GM19397 (cell line): ENCODE measurements around the gene PEAK1.
A peak's percentile ranks its signal among the peaks of the same experiment; 100 is the strongest.
"Not testable (repeated sequence)": the region's sequence is repeated elsewhere in the genome, so short reads cannot be mapped to it uniquely, and the experiment has no call there.

Experiments used
- ATAC-seq: cut with Tn5 transposase; IDR thresholded peaks from one replicate; pipeline ENCODE4 v1.9.1; 2021; ENCODE audit warnings: mild to moderate bottlenecking, moderate library complexity; ENCODE audit not compliant: unreplicated experiment

Gene PEAK1

GRCh38 chr15:77183066-77183465 lies 236.8 kb downstream of the PEAK1 start:
- ATAC-seq, result no peak

DNA sequence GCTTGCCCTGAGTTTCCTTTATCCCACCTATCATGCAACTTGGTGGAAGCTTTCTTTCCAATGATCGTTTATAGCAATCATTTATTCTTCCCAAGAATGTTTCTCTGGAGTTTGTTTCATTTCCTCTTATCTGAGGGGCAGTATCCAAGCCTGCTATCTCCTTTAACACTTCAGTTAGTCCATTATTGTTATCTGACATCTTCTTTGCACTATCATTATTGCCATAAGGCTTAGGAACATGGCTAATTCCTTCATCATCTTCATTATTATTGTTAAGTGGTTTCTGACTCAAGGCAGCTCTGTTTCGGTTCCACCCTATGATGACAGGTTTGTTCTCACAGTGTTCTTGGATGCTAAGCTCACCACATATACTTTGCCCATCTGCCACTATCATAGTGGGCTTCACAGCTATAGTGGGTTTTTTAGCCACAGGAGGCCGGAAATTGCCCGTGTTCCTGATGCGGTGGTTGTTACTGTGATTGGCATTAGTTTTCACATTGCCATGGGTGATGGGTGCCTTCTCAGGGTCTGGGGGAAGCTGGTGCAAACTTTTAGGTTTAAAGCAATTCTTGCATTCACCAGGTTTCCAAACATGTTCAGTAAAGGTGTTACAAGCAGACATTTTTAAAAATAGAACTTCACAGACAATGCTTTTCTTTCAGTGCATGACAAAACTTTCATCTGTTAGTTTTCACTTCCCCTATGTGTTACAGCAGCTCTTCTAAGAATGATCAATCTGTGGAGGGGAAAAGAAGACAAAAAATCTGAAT lies 238.4 kb downstream of the PEAK1 start:
- peak; percentile 46 for ATAC-seq

GRCh38 chr15:77180757-77181156 lies 239.1 kb downstream of the PEAK1 start:
- no peak for ATAC-seq

- ATAC-seq, result no peak
Measured at GRCh38 chr15:77180270-77180669, 239.6 kb downstream of the PEAK1 start.

GRCh38 chr15:77179541-77179998 lies 240.3 kb downstream of the PEAK1 start:
- ATAC-seq, result peak; percentile 37

- no peak for ATAC-seq
Measured at GRCh38 chr15:77178411-77178810, 241.5 kb downstream of the PEAK1 start.

DNA sequence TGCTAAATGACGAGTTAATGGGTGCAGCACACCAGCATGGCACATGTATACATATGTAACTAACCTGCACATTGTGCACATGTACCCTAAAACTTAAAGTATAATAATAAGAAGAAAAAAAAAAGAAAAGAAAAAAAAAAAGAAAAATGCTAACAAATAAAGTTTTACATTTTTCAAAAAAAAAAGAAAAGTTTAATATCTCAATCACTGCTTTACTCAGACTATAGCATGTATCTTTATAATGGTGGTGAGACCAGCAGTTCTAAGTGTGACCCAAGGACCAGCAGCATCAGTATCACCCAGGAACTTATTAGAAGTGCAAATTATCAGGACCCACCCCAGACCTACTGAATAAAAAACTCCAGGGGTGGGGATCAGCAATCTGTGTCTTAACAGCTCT lies 243.8 kb downstream of the PEAK1 start:
- not testable (repeated sequence) for ATAC-seq

- no peak for ATAC-seq
Measured at GRCh38 chr15:77173487-77173886, 246.4 kb downstream of the PEAK1 start.

DNA sequence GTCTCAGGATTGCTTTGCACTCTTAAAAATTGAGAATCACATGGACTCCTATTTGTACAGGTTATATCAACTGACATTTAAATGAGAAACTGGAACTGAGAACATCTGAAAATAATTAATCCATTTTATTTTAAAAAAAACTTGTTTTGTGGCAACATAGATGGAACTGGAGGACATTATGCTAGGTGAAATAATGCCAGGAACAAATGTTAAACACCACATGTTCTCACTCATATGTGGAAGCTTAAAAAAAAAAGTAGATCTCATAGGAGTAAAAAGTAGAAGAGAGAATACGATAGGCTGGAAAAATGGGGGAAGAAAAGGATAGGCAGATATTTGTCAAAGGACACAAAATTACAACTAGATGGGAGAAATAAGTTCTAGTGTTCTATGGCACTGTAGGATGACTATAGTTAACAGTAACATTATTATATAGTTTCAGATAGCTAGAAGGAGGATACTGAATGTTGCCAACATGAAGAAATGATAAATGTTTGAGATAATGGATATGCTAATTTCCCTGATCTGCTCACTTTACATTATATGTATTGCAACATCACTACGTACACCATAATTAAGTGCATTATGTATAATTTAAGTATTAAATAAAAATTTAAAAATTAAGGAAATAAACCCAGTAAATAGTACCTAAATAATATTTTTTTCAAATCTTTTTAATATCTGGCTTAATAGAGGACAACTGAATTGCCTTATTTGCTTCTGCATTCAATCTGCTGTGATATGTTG lies 248.5 kb downstream of the PEAK1 start:
- no peak for ATAC-seq

DNA sequence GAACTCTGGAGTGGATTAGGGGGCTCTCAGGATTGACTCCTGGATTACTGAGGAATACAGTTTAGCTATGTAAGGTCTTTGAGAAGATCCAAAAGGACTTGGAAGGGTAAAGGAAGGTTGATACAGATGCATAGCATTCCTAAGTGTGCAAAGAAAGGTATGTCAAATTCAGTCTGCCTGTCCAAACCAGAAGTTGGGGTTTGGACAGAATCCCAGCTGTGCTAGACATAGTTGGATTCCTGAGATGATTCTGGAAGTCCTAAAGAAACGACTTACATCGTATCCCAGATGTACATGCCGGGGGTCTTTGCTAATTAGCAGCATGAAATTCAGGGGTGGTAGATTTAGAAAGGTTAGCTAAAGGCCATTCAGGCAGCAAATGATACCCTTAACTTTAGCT lies 251.3 kb downstream of the PEAK1 start:
- no peak for ATAC-seq

GRCh38 chr15:77168141-77168540 lies 251.8 kb downstream of the PEAK1 start:
- no peak for ATAC-seq

- no peak for ATAC-seq
Measured at GRCh38 chr15:77167406-77167805, 252.5 kb downstream of the PEAK1 start.

DNA sequence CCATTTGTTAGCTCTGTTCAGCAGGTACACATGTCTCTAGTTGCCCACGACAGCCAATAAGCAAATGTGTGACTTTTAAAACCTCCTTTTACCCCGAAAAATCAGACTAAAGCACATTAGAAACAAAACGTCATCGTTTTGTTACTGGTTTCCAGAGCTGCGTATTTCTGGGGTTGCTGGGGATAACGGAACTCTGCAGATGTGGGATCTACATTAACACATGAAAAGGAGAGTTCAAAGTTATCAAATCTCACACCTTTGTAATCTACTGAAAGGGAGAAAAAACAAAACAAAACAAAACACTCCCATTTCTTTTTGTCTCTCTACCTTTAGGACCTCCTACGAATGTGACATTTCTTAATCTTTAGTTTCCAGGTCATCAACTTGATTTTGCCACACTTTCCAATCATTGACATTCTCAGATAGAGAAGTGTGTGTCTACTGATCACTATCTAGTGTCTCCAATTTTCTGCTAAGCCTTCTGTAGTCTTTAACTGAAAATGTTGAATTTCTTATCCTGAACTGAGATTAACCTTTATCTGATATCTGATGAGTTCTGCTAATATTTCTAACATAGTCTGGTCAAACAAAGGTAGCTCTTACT lies 256.0 kb downstream of the PEAK1 start:
- ATAC-seq, result no peak

DNA sequence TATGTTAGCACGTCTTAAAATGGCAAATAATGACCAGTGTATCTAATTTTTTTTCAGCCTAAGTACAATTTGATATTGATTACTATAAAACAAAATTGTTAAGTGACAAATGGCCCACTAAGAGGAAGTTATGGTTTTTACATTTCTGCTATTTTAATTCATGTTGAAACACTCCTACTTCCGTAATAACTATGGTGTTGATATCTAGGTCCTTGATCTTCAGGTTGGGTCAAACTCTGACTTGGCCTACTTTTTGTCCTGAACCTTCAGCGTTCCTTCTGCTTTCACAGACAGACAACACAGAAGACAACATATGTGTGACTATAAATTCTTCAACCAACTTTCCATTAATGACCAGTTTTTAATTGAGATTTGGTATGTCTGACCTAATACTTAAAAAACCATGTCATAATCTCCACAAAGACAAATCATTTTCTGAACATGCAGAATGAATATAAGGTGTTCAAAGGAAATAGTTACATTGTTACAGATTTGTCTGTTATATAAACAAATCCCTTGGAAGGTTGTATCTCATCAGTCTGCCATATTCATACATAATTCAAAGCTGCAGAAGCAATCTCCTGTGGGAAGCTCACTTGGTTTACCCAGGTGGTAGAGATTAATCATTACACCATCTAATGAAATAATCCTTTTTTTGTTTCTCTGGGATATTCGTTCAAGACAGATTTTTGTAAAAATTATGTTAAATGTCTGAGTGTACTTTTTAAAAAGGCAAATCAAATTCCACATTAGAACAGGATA lies 256.9 kb downstream of the PEAK1 start:
- no peak for ATAC-seq

GRCh38 chr15:77160562-77161478 lies 259.1 kb downstream of the PEAK1 start:
- no peak for ATAC-seq

- not testable (repeated sequence) for ATAC-seq
Measured at GRCh38 chr15:77156000-77156399, 263.9 kb downstream of the PEAK1 start.

GRCh38 chr15:77148191-77148590 lies 271.7 kb downstream of the PEAK1 start:
- ATAC-seq, result no peak

DNA sequence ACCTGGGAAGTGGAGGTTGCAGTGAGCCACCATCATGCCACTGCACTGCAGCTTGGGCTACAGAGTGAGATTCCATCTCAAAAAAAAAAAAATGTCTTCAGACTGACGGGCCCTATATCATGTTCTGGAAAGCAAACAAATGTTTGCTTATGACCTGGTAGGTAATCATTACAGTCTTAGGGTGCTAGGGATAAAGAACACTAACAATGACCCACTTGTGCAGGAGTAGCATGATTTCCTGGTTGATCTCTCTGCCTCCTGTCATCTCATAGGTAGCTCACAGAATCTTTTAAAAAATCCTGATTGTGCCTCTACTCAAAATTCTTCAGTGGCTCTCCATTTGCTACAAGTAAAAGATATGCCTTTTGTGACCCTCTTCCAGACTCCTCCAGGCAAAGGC lies 274.5 kb downstream of the PEAK1 start:
- ATAC-seq, result no peak

DNA sequence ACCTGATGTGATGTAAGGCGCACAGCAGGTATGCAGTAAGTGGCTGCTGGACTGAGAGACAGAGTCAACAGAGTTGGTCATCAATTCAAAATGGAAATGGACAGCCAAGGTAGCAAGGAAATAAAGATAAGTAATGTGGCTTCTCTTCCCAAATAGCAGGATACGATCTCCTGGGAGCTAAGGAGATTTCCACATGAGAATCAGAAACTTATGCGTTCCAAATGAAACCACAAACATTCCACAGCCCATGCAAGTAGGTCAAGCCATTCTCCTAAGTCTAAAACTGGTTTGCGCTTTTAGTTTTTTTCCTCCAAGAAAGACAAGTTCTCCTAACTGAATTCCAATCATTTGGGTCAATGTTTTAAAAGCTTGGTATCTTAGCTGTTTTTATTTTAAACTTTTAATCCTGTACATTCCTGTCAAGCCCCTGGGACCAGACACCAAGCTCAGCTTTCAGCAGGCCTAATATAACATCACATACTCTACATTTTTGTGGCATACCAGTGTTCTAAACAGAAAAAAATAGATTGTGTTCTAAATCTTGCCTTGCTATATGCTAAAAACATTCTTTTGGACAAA lies 275.3 kb downstream of the PEAK1 start:
- no peak for ATAC-seq

DNA sequence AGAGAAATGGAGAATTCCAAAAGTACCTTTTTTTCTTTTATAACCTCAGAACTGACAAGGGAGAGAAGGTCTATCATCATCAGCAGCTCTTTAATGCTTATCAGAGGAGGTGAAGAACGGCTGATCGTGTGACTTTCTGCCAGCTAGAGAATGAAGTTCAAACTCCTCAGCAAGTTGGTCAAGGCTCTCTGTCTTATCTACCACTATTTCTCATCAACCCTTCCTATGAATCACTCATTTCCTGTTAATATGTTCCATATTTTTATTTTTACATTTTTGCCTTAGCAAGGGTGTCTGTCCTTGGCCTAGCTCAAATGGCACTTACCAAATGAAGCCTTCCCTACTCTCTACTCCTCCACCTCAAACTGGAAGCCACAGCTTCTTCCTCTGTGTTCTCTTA lies 275.9 kb downstream of the PEAK1 start:
- no peak for ATAC-seq
